HG03460 (cell line): ENCODE results near the gene IQGAP1.

Experiments used
- ATAC-seq: cut with Tn5 transposase; IDR thresholded peaks from one replicate; pipeline ENCODE4 v1.9.1; 2021; ENCODE audit not compliant: unreplicated experiment

IQGAP1 gene

DNA sequence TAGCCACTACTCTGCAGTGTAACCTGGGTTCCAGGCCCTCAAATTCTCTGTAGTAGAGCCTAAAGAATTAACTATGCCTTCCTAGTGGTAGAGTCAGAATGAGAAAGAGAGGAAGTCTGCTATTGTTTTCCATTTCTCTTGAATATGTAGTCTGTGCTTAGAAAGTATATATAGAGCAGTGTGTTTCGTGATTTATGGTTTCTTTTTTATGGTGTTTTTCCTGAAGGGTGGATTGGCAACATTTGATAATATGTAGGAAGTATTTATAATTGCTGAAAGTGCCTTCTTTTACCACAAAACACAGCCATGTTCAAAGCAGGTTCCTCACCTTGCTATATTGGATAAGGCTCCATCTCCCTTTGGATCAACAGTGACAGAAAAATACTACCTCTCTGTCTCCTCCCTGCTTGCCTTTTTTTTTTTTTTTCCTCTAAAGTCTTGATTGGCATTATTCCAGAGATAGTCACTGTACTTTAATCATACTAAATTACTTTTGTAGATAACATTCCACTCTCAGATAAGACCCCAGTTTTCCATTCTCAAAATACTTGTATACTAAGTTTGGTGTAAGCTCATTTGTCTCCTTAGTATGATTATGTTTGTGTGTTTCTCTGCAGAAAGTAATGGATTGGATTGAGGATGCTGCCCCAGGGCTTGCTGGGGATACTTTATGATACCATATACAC, 47.8 kb downstream of the IQGAP1 start:
- ATAC-seq = no peak

DNA sequence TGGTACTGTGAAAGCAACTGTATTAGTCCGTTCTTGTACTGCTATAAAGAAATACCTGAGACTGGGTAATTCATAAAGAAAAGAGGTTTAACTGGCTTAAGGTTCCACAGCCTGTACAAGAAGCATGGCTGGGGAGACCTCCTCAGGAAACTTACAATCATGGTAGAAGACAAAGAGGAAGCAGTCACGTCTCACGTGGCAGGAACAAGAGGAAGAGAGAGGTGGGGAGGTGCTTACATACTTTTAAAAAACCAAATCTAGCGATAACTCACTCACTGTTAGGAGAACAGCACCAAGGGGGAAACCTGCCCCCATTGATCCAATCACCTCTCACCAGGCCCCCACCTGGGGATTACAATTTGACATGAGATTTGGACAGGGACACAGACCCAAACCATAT, 48.9 kb downstream of the IQGAP1 start:
- no peak for ATAC-seq

DNA sequence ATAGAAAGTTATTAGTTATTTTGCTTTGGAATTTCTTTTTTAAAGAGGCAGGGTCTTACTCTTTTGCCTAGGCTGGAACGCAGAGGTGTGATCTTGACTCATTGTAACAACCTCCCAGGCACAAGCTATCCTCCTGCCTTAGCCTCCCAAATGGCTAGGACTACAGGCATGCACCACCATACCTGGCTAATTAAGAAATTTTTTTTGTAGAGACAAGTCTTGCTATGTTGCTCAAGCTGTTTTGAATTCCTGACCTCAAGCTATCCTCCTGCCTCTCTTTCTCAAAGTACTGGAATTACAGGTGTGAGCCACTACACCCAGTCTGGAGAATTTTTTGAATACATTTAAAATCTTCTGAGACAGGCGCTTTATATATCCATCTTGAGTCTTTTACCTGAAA, 49.5 kb downstream of the IQGAP1 start:
- ATAC-seq = no peak

DNA sequence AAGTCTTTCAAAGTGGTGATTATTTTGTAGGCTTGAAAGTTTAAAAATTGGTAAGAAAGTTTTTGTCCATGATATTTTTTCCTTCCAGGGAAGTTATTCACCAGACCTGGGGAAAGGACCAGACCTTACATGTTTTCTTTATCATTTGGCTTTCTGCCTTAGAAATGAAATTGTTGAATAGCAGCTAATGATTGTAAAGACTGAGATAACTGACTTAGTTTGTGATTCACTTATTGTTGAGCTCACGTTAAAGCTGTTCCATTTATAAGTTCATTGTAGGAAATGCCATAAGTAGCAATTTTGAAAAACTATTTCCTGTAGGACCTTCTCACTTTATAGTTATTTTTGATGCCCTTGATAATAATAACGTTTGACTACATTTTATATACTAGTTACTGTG, 51.9 kb downstream of the IQGAP1 start:
- ATAC-seq = no peak

DNA sequence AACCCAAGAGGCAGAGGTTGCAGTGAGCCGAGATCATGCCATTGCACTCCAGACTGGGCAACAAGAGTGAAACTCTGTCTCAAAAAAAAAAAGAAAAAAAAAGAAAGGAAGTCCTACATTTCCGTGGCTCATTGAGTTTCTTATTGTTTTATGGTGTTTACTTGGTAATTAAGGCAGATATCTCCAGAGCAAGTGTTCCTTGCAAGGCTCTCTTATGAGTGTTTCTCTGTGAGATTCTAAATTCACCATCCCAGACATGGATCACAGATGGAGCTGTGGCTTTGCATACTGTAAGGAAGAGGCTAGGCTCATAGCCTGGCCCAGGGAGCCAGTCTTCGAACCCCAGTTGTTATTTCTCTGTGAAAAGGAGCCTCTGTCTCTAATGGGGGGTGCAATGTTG, 53.0 kb downstream of the IQGAP1 start:
- no peak for ATAC-seq

DNA sequence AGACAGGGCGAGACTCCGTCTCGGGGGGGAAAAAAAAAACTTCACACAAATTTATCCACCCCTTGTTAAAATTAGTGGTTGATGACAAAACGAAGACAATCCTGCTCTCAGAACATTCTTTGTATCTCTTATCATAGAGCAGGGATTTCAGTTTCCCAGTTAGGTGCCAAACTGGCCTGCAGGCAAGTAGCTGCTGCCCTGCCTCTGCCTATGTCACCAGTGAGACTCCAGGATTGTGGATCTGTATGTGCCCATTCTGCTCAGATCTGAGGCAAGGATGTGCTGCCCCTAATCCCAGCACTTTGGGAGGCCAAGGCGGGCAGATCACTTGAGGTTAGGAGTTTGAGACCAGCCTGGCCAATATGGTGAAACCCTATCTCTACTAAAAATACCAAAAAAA, 54.4 kb downstream of the IQGAP1 start:
- no peak for ATAC-seq

DNA sequence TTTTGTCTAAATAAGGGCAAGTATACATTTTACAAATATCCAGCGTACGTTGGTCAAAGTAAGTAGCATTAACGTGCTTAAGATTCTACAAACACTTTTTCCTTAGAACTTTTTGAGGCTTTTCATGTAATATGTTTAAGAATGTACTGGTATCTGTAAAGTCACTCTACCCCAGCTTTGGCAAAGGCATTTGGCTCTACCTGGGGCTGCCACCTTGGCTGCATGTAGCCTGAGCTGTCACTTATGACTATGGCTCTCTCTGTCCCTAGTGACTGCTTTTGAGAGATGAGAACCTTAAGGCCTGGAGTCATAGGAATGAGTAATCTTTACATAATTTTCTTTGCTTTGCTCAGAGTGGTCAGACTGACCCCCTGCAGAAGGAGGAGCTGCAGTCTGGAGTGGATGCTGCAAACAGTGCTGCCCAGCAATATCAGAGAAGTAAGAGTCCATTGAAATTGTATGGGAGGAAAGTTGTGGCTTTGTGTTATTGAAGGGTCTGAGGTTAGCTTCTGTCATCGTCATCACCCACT, 61.2 kb downstream of the IQGAP1 start:
- no peak for ATAC-seq

DNA sequence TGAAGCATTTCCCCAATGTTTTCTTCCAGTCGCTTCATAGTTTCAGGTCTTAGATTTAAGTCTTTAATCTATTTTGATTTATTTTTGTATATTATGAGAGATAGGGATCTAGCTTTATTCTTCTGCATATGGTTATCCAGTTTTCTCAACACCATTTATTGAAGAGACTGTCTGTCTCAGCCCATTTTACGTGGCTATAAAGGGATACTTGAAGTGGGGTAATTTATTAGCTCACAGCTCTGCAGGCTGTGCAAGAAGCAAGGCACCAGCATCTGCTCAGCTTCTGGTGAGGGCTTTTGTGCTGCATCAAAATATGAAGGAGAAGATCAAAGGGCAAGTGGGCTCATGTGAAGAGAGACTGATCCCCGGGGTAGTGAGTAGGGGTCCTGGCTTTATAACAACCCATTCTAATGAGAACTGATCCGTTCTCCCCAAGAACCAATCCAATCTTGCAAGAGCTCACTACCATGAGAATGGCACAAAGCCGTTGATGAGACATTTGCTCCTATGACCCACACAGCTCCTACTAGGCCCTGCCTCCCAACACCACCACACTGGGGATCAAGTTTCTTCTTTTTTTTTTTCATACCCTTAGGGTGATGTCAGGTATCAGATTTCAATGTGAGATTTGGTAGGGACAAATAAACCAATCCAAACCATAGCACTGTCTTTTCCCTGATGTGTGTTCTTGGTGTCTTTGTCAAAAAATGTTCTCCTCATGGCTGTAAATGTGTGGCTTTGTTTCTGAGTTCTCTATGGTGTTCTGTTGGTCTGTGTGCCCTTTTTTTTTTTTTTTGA, 63.2 kb downstream of the IQGAP1 start:
- no peak for ATAC-seq

GRCh38 chr15:90456236-90456635, 68.2 kb downstream of the IQGAP1 start:
- ATAC-seq = no peak

DNA sequence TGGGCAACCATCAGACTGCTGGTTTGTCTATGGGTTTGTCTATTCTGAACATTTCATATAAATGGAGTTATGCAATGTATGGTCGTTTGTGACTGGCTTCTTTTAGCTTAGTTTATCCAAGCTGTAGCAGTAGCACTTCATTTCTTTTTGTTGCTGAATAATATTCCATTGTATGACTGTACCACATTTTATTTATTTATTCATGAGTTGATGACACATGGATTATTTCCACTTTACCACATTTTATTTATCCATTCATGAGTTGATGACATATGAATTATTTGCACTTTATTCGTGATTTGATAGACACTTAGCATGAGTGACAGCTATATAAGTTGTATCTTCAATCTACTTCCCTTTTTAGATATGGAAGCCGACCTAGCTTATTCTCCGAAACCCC, 70.0 kb downstream of the IQGAP1 start:
- ATAC-seq = no peak

GRCh38 chr15:90459368-90459767, 71.3 kb downstream of the IQGAP1 start:
- no peak for ATAC-seq

GRCh38 chr15:90460142-90460824, 72.2 kb downstream of the IQGAP1 start:
- ATAC-seq = no peak

- no peak for ATAC-seq
Observed at GRCh38 chr15:90463381-90463780, 75.3 kb downstream of the IQGAP1 start.

- no peak for ATAC-seq
Observed at GRCh38 chr15:90465140-90465929, 77.3 kb downstream of the IQGAP1 start.

GRCh38 chr15:90465930-90466567, 78.0 kb downstream of the IQGAP1 start:
- ATAC-seq = no peak

DNA sequence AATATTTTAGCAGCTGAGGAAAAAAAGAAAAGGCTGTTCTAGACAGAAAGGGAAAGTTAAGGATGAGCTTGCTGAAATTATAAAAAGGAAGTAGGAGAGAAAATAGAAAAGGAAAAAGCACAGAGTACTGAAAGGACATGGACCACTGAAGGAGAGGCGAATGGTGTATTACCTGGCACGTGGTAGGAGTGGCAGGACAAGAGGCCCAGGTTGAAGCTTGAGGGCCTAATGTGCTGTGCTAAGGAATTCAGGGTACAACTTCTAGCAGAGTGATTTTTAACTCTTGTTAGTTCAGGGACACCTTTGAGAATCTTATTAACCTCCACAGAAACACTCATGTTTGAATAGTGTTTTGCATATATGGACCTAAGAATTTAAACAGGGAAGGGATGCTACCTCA, 81.7 kb downstream of the IQGAP1 start:
- no peak for ATAC-seq

DNA sequence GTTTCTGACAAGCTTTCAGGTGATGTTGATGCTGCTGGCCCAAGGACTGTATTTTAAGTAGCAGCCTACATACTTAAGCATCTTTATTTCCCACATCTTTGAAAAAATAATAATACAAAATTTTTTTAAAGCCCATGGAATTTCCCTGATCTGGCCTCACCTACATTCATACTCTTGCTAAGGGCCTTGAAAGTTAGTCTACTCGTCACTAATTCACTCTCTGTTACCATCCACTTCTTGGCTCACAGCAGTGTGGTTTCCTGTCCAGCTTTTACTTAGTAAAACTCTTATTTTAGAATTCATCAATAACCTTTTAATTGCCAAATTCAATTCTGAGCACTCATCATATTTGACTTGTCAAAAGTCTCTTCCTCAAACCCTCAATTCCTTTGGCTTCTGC, 82.4 kb downstream of the IQGAP1 start:
- no peak for ATAC-seq

DNA sequence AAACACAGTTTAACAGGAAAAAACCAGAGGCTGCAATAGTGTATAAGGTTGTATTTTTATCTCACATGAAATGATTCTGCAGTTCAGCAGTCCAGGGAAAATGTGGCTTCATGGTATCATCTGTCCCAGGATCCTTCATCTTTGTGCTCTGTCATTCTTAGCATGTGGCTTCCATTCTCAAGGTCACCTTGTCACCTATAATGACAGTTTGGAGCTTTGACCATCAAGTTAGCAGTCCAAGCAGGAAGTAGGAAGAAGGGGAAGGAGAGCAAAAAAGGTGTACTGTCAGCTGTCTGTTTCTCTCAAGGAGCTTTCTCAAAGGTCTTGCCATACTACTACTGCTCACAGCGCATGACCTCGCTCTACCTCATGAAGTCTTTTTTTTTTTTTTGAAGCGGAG, 83.1 kb downstream of the IQGAP1 start:
- ATAC-seq = no peak

DNA sequence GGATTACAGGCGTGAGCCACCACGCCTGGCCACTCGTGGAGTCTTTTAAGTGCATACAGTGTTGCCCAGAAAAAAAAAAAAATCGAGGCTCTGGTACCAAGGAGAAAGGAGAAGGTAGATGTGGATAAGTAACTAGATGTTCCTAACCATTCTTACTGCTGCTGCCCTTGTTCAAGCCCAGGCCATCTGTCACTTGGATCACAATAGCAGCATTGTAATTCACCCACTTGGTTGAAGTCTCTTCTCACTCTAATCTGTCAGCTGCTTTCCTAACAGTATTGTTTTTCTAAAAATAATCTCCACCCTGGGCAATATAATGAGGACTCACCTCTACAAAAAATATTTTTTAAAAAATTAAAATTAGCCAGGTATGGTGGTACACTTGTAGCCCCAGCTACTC, 83.7 kb downstream of the IQGAP1 start:
- no peak for ATAC-seq

GRCh38 chr15:90478846-90479481, 90.9 kb downstream of the IQGAP1 start:
- no peak for ATAC-seq
